ENCODE data around the gene NAPA.

DNA sequence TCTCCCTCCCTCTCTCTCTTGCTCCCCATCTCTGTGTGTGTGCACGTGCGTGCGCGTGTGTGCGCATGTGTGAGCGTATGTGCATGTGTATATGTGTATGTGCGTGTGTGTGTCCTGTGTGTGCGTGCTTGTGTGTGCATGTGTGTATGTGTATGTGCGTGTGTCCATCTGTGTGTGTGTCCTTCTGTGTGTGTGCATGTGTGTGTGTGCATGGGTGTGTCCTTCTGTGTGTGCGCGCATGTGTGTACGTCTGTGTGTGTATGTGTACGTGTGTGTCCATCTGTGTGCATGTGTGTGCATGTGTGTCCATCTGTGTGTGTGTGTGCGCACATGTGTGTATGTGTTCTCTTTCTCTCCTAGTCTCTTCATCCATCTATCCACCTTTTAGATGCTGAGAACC is 55.4 kb downstream of the NAPA start:
- no peak for TF ChIP-seq CTCF (conservative IDR thresholded peaks at IDR 0.05 in 1 of 2, IDR thresholded peaks at IDR 0.05 in 1 of 2; ENCODE audit: low read depth in 1 of 2, low read length in 2 of 2)
- no peak for TF ChIP-seq EZH2 (IDR thresholded peaks at IDR 0.05; ENCODE audit: low read length, missing control alignments)
